Psoas muscle (tissue), 8 donors: ENCODE data around the gene TMEM121. TPM values are rescaled to one million over a fixed set of nuclear protein-coding genes. Genes with fewer than 3 reads are reported as not detected.
A peak's percentile ranks its signal among the peaks of the same experiment; 100 is the strongest.

Source experiments
- ATAC-seq, 4 donors: fragments of 200-7000 bp; cut with Tn5 transposase; one replicate each; pipeline ENCODE4 v1.9.1; 2020; ENCODE audit warnings: moderate library complexity in 3 of 4, mild to moderate bottlenecking in 2 of 4
- DNase-seq, 2 donors: peaks; one replicate each; pipeline ENCODE4 v3.0.0-alpha.2; 2020
- H3K27ac ChIP-seq: fragments of 200-600 bp; one replicate; pipeline ENCODE4 v1.8.0; 2022
- H3K27me3 ChIP-seq, 3 donors: fragments of 200-600 bp in 1 of 3; one replicate each; pipeline versions ENCODE4 v1.6.1 to v1.8.0; 2013 to 2022; ENCODE audit warnings: low read length in 2 of 3, mild to moderate bottlenecking in 2 of 3, moderate library complexity in 1 of 3; ENCODE audit not compliant: insufficient read depth in 3 of 3
- H3K36me3 ChIP-seq, 2 donors: fragments of 200-600 bp in 1 of 2; one replicate each; pipeline versions ENCODE4 v1.6.1 to v1.8.0; 2013 to 2022; ENCODE audit warnings: low read depth in 1 of 2, mild to moderate bottlenecking in 1 of 2, moderate library complexity in 1 of 2; ENCODE audit not compliant: insufficient read depth in 1 of 2
- H3K4me1 ChIP-seq: fragments of 200-600 bp; one replicate; pipeline ENCODE4 v1.8.0; 2022
- H3K4me3 ChIP-seq: fragments of 200-600 bp; one replicate; pipeline ENCODE4 v1.8.0; 2022; ENCODE audit warnings: mild to moderate bottlenecking
- H3K9me3 ChIP-seq: fragments of 200-600 bp; one replicate; pipeline ENCODE4 v1.8.0; 2022
- CTCF ChIP-seq: fragments of 200-600 bp; IDR thresholded peaks from one replicate; pipeline ENCODE4 v1.8.0; 2022; ENCODE audit warnings: antibody characterized with exemption
- WGBS, 3 donors: extraction: QIAGEN DNeasy Blood & Tissue Kit; methylation state at CpG; one replicate each; pipeline versions ENCODE4 v1.1.6 to v1.1.7; 2013; 5-methylcytosine and 5-hydroxymethylcytosine counted together
- intact Hi-C, 2 donors: fragments of 100-400 bp; cut with DNase I; formaldehyde crosslinking; loops; one replicate each; pipeline versions ENCODE4 v1.11.0 to v1.14.2; 2022
- polyA plus RNA-seq, 3 donors: library from polyadenylated mRNA; stranded (reverse); fragments of 200-250 nt; gene quantifications; one replicate each; pipeline ENCODE4 v1.2.3, GENCODE V29; 2013
- total RNA-seq, 4 donors: library from RNA; stranded (reverse); fragmentation: NEBNext Ultra II Directional in 2 of 4; extraction: Animal tissue kit (Norgen Biotek cat#: 25700) in 2 of 4; gene quantifications; one replicate each; pipeline versions ENCODE4 v1.2.1 to v1.2.4, GENCODE V29; 2021 to 2023
- donor health status: healthy with polysubstance abuse.
- donor health status: DM: no; HTN: no; CAD: no; lungs with moderate emphysema.
- donor health status: Bipolar disorder and iron deficiency.
- donor health status: healthy.
- donor health status: DM: yes; HTN: yes; CAD: no.
- donor health status: DM: no; HTN: no; CAD: no.
- donor health status: DM: no; HTN: no; CAD: no.
- donor health status: DM: yes; HTN: yes; CAD: no.

Gene TMEM121
- total and polyA plus RNA-seq, 7 donors: 0.08 to 0.60 (median 0.38) TPM

- ATAC-seq (peak; percentile 22 to 51 (median 39)), DNase-seq (peak; percentile 93 to 95)
- peak overlapping the region; percentile 52 for H3K4me3 ChIP-seq
- H3K27me3 ChIP-seq: peaks cover 0 to 14% (median 0%) of the 10 kb centered on the region in 3 donors
- H3K4me1 ChIP-seq: peaks cover 30% of the 10 kb centered on the region
- no peaks in the 10 kb centered on the region for H3K9me3 ChIP-seq
- intact Hi-C loops: no loop called here
- 5 to 17% (median 6%) methylated on average over 16 to 18 of the region's 18 CpGs for WGBS, 3 donors
- no peaks in the 10 kb centered on the region for H3K36me3 ChIP-seq
- TF ChIP-seq CTCF: no peak
- H3K27ac ChIP-seq: peak overlapping the region; percentile 83
Observed at GRCh38 chr14:105481886-105482457, 44.4 kb upstream of the TMEM121 start.

- 64 to 72% (median 69%) methylated on average over 18 of the region's 18 CpGs for WGBS, 3 donors
- DNase-seq: no peak
- Histone ChIP-seq H3K9me3 (no peaks in the 10 kb centered on the region), H3K4me1 (peaks cover 26% of the 10 kb centered on the region), H3K27me3 (peaks cover 0 to 20% (median 0%) of the 10 kb centered on the region in 3 donors), H3K27ac (peak overlapping the region; percentile 83), H3K4me3 (no peak overlapping the region), H3K36me3 (no peaks in the 10 kb centered on the region)
- intact Hi-C loops: no loop called here
- ATAC-seq: no peak
- no peak for TF ChIP-seq CTCF
Observed at GRCh38 chr14:105482486-105483110, 43.8 kb upstream of the TMEM121 start.

- ATAC-seq (no peak), DNase-seq (no peak)
- no peak for TF ChIP-seq CTCF
- H3K36me3 ChIP-seq: no peaks in the 10 kb centered on the region
- peaks cover 26% of the 10 kb centered on the region for H3K4me1 ChIP-seq
- intact Hi-C loops: no loop called here
- H3K9me3 ChIP-seq: no peaks in the 10 kb centered on the region
- WGBS, 3 donors: 52 to 75% (median 56%) methylated on average over 17 to 18 of the region's 18 CpGs
- H3K27me3 ChIP-seq: peaks cover 0 to 22% (median 0%) of the 10 kb centered on the region in 3 donors
- peak overlapping the region; percentile 83 for H3K27ac ChIP-seq
- no peak overlapping the region for H3K4me3 ChIP-seq
Observed at GRCh38 chr14:105483300-105484068, 42.9 kb upstream of the TMEM121 start.

- intact Hi-C loops: no loop called here
- peaks cover 0 to 22% (median 0%) of the 10 kb centered on the region in 3 donors for H3K27me3 ChIP-seq
- WGBS, 3 donors: 50 to 60% (median 58%) methylated on average over 20 of the region's 20 CpGs
- ATAC-seq: no peak
- no peak for TF ChIP-seq CTCF
- DNase-seq: peak in 1 of 2 donors; percentile 64
- H3K4me1 ChIP-seq: peaks cover 28% of the 10 kb centered on the region
- no peaks in the 10 kb centered on the region for H3K9me3 ChIP-seq
- no peak overlapping the region for H3K4me3 ChIP-seq
- H3K27ac ChIP-seq: no peak overlapping the region
- H3K36me3 ChIP-seq: no peaks in the 10 kb centered on the region
Observed at GRCh38 chr14:105484069-105484996, 42.0 kb upstream of the TMEM121 start.
